ENCODE results near the gene ROBO1.

- TF ChIP-seq, protein P1, sequence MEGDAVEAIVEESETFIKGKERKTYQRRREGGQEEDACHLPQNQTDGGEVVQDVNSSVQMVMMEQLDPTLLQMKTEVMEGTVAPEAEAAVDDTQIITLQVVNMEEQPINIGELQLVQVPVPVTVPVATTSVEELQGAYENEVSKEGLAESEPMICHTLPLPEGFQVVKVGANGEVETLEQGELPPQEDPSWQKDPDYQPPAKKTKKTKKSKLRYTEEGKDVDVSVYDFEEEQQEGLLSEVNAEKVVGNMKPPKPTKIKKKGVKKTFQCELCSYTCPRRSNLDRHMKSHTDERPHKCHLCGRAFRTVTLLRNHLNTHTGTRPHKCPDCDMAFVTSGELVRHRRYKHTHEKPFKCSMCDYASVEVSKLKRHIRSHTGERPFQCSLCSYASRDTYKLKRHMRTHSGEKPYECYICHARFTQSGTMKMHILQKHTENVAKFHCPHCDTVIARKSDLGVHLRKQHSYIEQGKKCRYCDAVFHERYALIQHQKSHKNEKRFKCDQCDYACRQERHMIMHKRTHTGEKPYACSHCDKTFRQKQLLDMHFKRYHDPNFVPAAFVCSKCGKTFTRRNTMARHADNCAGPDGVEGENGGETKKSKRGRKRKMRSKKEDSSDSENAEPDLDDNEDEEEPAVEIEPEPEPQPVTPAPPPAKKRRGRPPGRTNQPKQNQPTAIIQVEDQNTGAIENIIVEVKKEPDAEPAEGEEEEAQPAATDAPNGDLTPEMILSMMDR (conservative IDR thresholded peaks at IDR 0.05; ENCODE audit: low read depth, low read length), result no peak
- no peak for TF ChIP-seq EZH2 (IDR thresholded peaks at IDR 0.05; ENCODE audit: low read length, unreplicated experiment)
These were observed 470.4 kb downstream of the ROBO1 start for GRCh38 chr3:79297245-79297960.

Data from PC-3 (cell line).